Islet of Langerhans (tissue), 1 donor: ENCODE measurements around the gene CDK5RAP3.

Experiments
- FAIRE-seq: peaks from one replicate; lab custom pipeline; 2011; peaks lifted over from hg19 to GRCh38; lab: Jason Lieb, UNC

The CDK5RAP3 gene

DNA sequence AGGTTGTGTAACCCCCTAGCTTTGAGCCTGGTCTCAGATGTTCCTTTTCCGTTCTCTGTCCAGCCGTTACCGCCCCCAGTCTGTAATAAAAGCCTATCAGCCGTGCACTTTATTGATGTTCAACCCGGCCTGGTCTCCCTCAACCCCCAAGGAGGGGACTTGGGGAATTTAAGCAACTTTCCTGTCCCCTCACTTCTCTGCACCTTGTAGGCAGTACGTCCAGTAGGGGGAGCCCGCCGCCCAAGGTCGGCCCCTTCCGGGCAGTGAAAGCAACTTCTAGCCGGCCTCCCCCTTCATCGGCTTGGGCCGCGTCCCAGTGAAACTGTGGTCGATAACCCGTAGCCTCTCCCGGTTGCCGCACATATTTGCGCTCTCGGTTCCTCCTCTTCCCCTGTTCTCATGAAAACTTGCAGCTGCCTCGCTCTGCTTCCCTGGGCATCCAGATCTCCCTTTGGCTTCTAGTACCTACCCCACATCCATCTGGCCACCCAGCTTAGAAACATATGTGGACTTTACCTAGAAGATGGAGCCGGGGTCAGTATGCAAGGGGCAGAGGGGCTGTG lies 21.6 kb upstream of the CDK5RAP3 start:
- no peak for FAIRE-seq

DNA sequence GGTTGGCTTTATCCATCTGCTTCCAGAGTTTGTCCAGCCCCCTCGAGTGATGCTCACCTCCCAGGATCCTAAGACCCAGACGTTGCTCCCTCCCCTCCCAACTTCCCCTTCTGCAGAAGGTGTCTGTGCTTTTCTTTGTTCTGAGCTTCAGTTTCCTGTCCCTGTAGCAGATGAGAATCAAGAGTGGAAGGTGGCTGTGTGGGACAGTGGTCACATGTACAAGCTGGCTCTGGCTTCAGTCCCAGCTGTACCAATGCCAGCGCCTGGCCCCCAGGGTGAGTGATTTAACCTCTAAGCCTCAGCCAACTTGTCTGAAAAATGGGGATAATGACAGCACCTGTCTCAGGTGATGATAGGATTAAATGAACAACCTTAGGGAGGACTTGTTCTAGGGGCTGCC lies 21.0 kb upstream of the CDK5RAP3 start:
- no peak for FAIRE-seq

DNA sequence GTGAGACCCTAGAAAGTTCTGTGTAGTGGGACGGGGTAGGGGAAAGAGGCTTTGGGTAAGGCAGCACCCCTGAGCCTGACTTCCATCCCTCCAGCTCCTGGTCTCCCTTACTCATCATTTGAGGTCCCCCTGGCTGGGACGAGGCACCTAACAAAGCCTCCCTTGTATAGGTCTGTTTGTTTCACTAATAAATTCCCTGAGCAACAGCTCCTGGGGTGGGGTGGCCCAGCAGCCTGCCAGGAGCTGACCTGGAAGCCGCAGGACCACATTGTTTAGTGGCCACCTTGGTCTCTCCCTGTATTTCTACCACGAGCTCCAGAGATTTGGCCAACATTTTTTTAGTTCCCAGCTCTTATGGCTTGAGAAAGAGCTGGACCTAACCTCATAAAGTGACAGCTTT lies 20.5 kb upstream of the CDK5RAP3 start:
- FAIRE-seq = no peak

DNA sequence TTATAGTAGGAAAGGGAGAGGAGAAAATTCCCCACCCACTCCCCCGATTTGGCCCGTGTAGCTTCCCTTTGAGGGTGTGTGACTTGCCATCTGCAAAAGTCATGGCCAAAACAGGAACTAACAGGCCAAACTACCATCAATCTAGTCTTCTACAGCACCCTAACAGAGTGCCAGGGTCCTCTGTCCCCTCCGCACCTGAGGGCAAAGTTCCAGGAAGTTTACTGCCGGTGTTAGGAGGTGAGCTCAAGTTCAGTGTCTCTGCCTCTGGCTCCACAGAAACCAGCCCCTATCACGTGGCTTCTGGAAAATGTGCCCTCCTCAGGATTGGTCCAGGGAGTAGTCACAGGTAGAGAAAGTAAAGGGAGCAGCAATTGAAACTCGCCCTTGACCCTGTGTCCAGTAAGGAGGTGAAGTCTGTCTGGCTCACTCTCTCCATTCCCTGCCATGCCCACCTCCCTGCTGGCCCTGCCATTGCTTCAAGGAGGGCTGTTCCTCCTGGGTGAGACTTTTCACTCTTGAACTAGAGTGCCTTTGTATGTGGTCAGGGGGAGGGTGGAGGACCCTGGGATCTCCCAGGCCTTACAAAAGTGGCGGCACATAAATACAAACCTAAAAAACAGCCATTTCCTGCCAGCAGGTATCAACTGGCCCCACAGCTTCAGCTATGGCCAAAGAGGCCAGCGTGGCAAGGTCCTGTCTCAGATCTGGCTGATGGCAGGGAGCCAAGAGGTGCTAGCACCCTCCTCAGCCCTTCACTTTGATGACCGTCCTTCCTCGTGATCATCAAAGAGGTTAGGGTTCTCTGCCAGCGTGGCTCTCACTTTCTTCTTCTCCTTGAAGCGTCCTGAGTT lies 18.5 kb upstream of the CDK5RAP3 start:
- FAIRE-seq = no peak

DNA sequence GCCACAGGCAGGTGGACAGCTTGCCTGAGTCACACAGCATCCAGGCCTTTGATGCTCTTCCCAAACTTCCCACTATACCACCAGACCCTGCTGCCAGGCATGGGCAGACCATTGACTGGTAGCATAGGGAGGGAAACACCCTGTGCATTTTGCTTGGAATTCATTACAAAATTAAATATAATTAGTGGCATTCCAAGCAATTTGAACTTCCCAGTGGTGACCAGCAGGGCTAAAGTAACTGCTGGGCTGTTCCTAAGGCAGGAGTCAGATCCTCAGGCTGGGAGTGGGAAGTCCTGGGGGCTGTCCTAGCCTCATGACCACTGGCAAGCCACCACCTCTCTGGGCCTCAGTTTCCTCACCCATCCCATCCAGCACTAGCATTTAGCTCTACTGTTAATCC lies 17.0 kb upstream of the CDK5RAP3 start:
- FAIRE-seq = no peak

DNA sequence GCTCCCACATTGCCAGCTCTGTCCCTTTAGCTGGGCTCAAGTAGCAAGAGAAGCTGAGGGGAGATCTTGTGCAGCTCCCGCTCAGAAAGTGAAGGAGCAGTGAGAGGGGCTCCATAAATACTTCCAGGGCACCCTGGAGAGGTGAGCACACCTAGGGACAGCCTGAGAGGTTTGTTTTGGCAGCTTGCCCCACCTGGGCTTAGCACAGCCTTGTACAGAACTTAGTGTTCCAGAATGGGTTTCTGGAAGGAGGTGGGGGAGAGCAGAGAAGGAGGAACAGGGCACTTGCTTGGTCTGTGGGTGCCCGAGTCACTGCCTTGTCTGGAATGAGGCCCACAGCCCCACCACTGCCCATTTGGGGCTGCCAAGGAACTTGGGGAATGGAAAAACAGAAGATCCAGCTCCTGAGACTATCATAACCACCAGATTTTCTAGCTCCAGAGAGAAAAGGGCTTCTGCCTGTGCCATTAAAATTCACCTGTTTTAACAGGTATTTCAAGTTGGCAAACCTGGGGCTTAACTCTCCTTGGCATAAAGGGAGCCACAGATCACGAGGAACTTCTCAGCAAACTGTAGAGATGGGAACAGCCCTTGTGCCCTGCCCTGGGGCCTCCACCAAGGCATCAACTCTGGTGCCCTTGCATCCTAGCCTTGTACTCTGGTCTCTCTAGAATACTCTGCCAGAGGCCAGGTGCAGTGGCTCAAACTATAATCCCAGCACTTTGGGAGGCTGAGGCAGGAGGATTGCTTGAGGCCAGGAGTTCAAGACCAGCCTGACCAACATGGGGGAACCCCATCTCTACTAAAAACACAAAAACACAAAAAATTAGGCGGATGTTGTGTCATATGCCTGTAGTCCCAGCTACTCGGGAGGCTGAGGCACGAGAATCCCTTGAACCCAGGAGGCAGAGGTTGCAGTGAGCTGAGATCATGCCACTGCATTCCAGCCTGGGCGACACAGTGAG lies 15.1 kb upstream of the CDK5RAP3 start:
- FAIRE-seq = no peak

DNA sequence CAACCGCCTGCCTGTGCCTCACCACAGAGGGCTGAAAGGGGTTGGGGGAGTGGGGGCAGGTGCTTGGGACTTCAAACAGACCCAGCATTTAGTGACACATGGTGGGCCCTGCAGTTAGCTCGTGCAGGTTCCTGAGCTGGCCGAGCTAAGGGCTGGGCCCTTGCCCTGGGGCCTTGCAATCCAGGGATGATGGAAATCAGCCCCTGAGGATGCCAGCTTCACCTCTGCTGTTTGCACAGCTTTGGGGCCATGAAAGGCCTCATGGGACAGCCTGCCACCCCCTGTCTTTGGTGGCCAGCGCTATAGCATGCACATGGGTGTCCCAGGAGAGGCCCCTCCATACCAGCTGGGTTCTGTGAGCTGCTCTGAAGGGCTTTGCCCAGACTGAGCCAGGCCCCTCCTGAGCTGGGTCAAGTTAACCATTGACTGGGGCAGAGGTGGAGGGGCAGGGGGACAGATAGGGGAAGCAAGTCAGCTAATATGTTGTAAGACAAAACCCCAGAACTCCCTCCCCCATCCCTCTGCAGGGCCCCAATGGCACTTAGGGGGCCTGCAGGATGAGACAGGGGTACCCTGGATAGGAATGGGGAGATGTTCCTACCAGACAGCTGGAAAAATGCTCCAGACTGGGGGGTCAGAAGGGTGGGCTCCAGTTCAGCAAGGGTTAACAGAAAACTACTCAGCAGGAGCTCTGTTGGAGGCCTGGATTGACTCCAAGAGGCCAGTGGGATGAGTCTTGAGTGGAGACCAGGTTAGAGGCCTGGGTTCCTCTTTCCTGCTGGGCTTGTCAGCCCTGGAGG lies 13.9 kb upstream of the CDK5RAP3 start:
- FAIRE-seq = no peak

DNA sequence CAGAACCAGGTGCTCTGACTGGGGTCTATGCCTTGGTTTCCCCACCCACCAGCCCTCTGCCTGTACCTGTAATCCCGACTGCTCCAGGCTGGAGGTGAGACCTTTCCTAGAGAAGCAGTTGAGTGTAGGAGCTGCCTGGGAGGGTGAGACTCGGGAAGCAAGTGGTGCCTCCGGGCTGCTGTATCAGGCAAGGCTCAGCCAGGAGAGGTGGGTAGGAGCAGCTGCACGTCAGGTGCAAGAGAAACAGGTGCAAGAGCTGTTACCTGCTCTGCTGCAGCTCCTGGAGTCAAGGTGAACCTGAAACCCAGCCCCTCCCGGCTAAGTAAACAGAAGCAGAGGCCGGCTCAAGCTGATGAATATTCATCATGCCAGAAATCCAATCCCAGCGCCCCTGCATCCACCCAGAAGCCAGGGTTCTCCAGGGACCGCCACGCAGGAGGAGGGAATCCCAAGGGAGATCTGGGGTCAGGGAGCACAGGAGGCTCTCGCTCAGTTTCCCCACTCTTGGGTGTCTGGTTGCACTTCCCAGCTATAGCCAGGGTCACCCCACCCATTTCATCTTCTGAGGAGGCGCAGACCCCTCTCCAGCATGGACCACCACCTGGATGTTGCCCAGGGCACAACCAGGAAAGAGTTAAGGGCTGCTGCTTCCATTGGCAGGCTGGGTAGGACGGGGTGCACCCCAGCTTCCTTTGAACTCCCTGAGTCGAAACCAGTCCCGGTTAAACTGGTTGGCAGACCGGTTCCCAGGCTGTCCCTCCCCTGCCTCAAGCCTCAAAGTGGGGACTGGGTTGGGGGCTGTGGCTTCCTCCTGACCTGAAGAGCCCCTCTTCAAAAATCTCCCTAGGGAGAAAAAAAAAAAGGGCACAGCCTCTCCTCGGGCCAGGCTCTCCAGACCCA lies 13.1 kb upstream of the CDK5RAP3 start, which contains the start of gene PRR15L:
Gene PRR15L, minus strand, starts transcription at position 293 of the 900 bp plus-strand sequence. CDS start 4,649 bp downstream, outside the sequence.
- FAIRE-seq = peak; percentile 43

DNA sequence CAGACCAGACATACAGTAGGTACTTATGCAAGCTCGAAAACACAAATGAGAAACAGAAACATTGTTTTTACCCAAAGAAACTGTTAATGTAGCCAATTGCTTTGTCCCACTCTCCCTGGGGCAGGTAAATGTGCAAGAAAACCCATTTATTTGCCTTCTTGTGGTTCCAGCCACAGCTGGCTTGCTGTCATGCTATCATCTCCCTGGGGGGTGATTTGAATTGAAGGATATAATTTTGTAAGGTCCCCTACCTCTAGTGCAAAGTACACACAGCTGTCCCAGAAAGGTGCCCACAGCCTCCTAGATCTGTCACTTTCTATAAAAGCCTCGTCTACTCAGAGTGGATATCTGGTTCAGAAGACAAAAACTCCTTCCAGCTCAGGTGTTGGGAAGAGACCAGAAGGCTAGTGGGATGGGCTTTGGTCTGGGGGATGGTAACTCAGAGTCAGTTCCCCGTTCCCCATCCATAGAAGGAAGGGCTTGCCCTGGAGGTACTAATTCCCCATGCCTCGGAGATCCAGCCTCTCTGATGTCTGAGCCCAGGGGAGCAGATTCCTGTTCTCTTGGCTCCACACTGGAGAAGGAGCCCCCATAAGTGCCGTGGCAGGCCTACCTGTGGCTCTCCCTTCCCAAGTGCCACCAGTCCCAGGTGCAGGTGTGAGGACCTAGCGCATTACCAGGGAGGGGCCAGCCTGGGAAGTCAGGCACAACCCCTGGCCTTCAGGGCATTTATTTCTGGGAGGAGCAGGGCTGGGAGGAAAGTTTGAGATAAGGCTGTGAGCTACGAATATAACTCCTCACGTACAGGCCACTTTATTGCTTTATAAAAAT lies 10.9 kb upstream of the CDK5RAP3 start:
- FAIRE-seq = no peak

DNA sequence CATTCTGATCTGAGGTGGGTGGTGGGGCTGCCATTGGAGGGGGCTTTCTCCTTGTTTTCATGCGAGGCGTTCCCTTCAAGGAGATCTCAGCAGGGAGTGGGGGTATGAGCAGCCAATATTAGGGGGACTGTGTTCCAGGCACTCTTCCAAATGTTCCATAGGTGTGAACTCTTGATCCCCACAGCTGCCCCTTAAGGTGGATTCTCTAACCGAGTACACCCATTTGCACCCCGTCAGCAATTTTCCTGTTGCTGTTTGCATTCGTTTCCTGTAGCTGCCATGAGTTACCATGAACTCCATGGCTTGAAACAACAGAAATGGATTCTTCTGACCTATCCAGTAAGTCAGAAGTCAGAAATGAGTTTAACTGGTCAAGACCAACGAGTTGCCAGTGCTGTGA lies 9.5 kb upstream of the CDK5RAP3 start:
- no peak for FAIRE-seq

DNA sequence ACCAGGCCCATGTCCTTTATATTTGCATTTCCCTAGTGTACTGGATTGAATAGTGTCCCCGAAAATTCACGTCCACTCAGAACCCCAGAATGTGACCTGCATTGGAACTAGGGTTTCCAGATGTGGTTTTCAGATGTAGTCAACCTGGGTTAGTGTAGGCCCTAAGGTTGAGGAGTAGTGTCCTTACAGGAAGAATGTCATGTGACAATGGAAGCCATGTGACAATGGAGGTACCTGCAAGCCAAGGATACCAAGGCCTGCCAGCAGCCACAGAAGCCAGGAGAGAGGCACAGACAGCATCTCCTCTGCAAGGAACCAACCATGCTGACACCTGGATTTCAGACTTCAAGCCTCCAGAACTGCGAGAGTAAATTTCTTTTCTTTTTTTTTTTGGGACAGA lies 8.0 kb upstream of the CDK5RAP3 start:
- FAIRE-seq = no peak

DNA sequence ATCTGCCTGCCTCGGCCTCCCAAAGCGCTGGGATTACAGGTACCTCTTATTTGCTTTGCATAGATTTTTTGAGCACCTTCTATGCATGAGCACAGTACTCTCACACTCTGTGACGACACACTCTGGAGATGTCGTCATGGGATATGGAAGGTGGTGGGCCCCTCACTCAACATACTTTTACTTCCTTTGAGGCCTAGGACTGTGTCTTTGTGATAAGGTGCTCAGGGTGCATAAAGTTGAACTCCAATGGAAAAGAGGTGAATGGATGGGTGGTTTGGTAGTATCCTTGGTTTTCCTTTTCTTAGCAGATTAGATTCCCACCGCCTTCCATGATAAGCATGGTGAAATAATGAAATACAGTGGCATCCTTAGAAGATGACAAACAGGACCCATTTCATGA lies 6.1 kb upstream of the CDK5RAP3 start:
- FAIRE-seq = no peak

DNA sequence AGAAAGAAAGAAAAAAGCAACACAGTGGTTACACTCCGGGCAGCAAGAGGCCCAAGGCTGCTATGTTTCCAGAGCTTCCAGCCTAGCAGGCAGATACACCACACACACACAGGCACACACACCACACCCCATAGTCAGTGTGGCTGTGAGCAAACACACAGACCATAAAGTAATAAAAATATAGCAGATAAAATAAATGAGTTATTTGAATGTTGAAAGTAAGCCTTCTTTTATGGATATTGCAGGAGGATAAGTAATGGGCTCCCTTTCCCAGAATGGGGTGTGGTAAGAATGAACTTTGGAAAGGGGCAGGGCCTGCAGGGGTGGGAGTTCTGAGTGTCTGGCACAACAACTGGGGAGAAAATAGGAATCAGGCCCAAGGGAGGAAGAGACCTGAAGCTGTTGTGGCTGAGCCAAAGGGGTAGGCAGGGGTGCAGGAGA lies 4.8 kb upstream of the CDK5RAP3 start:
- no peak for FAIRE-seq

DNA sequence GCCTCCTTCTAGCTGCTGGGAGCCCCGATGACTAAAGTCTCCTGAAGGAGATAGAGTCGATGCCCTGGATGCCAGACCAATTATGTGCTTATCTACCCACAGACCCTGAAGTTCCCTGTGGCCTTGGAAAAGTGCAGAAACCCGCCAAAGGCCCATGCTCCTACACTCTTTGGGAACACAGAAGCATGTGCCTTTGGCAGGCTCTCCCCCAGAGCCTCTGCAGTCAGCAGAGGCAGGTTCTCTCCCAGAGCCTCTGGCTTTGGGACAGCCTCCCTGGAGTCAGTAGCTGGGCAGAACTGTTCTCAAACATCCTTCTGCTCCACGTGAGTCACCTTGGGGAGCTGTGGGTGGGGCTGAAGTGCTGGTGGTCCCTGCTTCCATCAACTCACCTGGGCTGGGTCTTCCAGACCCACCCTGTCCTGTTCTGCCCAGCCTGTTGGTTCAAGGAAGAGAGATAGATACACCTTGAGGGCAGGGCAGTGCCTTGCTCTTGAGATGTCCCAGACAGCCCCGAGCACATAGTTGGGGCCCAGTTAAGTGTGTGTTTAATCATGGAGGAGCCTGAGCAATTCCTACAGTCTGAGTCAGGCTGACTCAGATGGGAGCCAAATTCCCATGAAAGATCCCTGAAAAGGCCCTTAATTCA lies 3.2 kb upstream of the CDK5RAP3 start:
- no peak for FAIRE-seq

DNA sequence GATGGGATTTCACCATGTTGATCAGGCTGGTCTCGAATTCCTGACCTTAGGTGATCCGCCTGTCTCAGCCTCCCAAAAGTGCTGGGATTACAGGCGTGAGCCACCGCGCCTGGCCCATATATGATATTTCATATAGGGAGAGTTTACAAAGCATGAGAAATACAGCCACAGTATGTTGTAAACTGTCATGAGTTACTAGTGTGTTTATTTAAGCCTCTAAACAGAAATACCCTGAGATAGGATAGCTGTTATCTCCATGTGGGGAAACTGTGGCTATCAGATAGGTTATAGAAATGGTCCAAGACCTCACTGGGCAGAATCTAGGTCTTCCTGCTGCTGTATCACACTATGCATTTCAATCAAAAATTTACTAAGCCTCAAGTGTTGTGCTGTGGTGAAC lies 2.1 kb upstream of the CDK5RAP3 start:
- FAIRE-seq = no peak

DNA sequence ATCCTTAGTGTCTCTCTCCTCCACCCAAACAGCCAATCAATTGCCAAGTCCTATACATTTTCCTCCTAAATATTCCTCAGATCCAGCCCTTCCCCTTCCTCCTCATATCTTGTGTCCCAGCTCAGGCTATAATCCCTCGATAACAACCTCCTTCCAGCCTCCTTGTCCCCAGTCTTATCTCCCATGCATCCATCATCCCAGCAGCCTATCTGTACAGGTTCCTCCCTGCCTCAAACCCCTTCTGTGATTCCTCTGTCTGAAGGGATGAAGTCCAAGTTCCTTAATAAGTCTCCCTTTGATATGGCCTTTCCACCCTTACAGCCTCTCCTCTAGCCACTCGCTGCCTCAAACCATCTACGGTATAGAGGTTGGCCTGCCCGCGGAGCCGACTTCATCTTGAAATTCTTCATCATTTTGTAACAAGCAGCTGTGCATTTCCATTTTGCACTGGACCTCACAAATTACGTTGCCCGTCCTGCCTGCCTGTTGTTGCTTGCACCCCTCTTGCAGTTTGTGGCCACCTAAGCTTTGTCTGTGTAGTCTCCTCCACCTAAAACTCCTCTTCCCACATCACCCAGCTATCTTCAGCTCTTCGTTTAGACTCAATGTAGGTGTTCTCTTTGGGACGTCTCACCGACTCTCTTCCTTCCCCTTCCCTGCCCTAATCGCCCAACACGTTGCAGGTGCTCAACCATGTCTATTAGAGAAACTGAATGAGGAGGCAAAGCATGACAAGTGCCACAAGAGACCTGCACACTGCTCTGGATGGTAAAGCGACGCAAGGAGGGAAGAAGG lies 786 bp upstream of the CDK5RAP3 start:
- no peak for FAIRE-seq

DNA sequence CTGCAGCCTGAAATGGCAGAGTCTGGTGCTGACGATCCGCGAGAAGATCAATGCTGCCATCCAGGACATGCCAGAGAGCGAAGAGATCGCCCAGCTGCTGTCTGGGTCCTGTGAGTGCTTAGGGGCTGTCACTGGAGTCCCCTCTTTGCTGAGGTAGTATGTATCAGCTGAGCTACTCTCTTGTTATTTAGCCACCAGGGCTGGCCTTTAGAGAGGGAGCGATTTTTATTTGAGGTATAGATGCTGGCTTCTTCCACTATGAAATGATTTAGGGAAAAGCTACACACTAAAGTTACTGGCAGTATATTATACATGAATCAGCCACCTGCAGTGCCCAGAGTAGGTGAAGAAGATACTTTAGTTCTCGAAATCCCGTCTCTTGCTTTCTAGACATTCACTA lies 2.6 kb downstream of the CDK5RAP3 start:
- FAIRE-seq = no peak

DNA sequence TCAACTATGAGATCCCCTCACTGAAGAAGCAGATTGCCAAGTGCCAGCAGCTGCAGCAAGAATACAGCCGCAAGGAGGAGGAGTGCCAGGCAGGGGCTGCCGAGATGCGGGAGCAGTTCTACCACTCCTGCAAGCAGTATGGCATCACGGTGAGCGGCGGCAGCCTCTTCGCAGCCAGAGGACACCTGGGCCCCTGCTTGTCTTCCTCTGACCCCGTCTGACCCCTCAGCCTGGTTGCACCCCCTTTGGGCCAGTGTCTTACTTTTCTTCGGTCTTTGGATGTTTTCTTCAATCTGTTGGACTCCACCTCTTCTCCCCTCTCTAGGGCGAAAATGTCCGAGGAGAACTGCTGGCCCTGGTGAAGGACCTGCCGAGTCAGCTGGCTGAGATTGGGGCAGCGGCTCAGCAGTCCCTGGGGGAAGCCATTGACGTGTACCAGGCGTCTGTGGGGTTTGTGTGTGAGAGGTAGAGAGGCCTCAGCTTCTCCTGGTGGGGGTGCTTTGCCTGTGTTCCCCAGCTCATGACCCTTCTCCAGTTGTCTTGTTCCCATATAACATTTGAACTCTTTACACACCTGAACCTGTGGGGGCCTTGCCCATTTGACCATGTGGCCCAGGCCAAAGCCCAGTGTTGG lies 4.4 kb downstream of the CDK5RAP3 start:
- FAIRE-seq = no peak
